ENCODE data around the gene DAP.
"Not testable (repeated sequence)": the region's sequence is repeated elsewhere in the genome, so short reads cannot be mapped to it uniquely, and the experiment has no call there.

The DAP gene

GRCh38 chr5:10633271-10634049 lies 127.6 kb downstream of the DAP start:
- Mint-ChIP-seq H3K4me3 (no peak overlapping the region), H3K4me1 (no peaks in the 10 kb centered on the region), H3K27me3 (ENCODE audit: low read depth) (peaks cover 44% of the 10 kb centered on the region), H3K36me3 (ENCODE audit: low read depth) (peaks cover 2% of the 10 kb centered on the region), H3K27ac (no peak overlapping the region), H3K9me3 (peaks cover 2% of the 10 kb centered on the region)
- TF ChIP-seq CTCF (IDR thresholded peaks at IDR 0.05; ENCODE audit: unreplicated experiment in 3 of 3) = no peak

- Mint-ChIP-seq H3K27me3 (ENCODE audit: low read depth) (peaks cover 32% of the 10 kb centered on the region), H3K4me1 (peaks cover 7% of the 10 kb centered on the region), H3K36me3 (ENCODE audit: low read depth) (no peaks in the 10 kb centered on the region), H3K27ac (no peak overlapping the region), H3K9me3 (no peaks in the 10 kb centered on the region), H3K4me3 (no peak overlapping the region)
- no peak for TF ChIP-seq CTCF (IDR thresholded peaks at IDR 0.05; ENCODE audit: unreplicated experiment in 3 of 3)
These were observed 128.8 kb downstream of the DAP start for GRCh38 chr5:10632110-10632761.

GRCh38 chr5:10631316-10631996 lies 129.6 kb downstream of the DAP start:
- no peak overlapping the region for H3K27ac Mint-ChIP-seq
- H3K4me3 Mint-ChIP-seq = no peak overlapping the region
- H3K36me3 Mint-ChIP-seq (ENCODE audit: low read depth) = no peaks in the 10 kb centered on the region
- H3K4me1 Mint-ChIP-seq = peaks cover 11% of the 10 kb centered on the region
- H3K27me3 Mint-ChIP-seq (ENCODE audit: low read depth) = peaks cover 24% of the 10 kb centered on the region
- TF ChIP-seq CTCF (IDR thresholded peaks at IDR 0.05; ENCODE audit: unreplicated experiment in 3 of 3) = no peak
- H3K9me3 Mint-ChIP-seq = no peaks in the 10 kb centered on the region

GRCh38 chr5:10630744-10631143 lies 130.3 kb downstream of the DAP start:
- Mint-ChIP-seq H3K4me1 (peaks cover 11% of the 10 kb centered on the region), H3K27me3 (ENCODE audit: low read depth) (peaks cover 17% of the 10 kb centered on the region)
- H3K9me3 Mint-ChIP-seq; H3K4me3 Mint-ChIP-seq; H3K27ac Mint-ChIP-seq; H3K36me3 Mint-ChIP-seq (ENCODE audit: low read depth): not testable (repeated sequence)

- no peaks in the 10 kb centered on the region for H3K9me3 Mint-ChIP-seq
- no peak overlapping the region for H3K4me3 Mint-ChIP-seq
- H3K27ac Mint-ChIP-seq = no peak overlapping the region
- no peak for TF ChIP-seq CTCF (IDR thresholded peaks at IDR 0.05; ENCODE audit: unreplicated experiment in 3 of 3)
- no peaks in the 10 kb centered on the region for H3K36me3 Mint-ChIP-seq (ENCODE audit: low read depth)
- H3K4me1 Mint-ChIP-seq = peaks cover 11% of the 10 kb centered on the region
- H3K27me3 Mint-ChIP-seq (ENCODE audit: low read depth) = peaks cover 11% of the 10 kb centered on the region
These were observed 130.9 kb downstream of the DAP start for GRCh38 chr5:10630126-10630525.

- no peaks in the 10 kb centered on the region for H3K36me3 Mint-ChIP-seq (ENCODE audit: low read depth)
- H3K27me3 Mint-ChIP-seq (ENCODE audit: low read depth) = peaks cover 10% of the 10 kb centered on the region
- H3K4me3 Mint-ChIP-seq = no peak overlapping the region
- no peaks in the 10 kb centered on the region for H3K9me3 Mint-ChIP-seq
- H3K4me1 Mint-ChIP-seq = peaks cover 11% of the 10 kb centered on the region
- no peak overlapping the region for H3K27ac Mint-ChIP-seq
- TF ChIP-seq CTCF (IDR thresholded peaks at IDR 0.05; ENCODE audit: unreplicated experiment in 3 of 3) = no peak
These were observed 131.4 kb downstream of the DAP start for GRCh38 chr5:10629682-10630081.
